Measurements from ENCODE around the gene POLDIP2. TPM values are rescaled to one million over a fixed set of nuclear protein-coding genes. Genes with fewer than 3 reads are reported as not detected.

The POLDIP2 gene
- total RNA-seq, 2 donors from 2014 or later = 54.9 to 68.2 TPM

GRCh38 chr17:28327031-28327607 is 30.2 kb downstream of the POLDIP2 start:
- H3K36me3 ChIP-seq = peaks cover 13% of the 10 kb centered on the region
- DNase-seq (ENCODE audit: low spot score) = no peak
- ATAC-seq (ENCODE audit: insufficient number of reproducible peaks, low FRiP score, low read depth) = no peak
- no peak overlapping the region for H3K27ac ChIP-seq
- no peak for TF ChIP-seq CTCF (IDR thresholded peaks at IDR 0.05)
- no peak overlapping the region for H3K4me3 ChIP-seq
- no peaks in the 10 kb centered on the region for H3K4me1 ChIP-seq (ENCODE audit: control insufficient read depth in 1 of 2, low read depth in 2 of 2)
- no peaks in the 10 kb centered on the region for H3K9me3 ChIP-seq
- H3K27me3 ChIP-seq (replicated peaks; ENCODE audit: insufficient read depth) = no peaks in the 10 kb centered on the region

- TF ChIP-seq CTCF (IDR thresholded peaks at IDR 0.05) = no peak
- no peaks in the 10 kb centered on the region for H3K27me3 ChIP-seq (replicated peaks; ENCODE audit: insufficient read depth)
- H3K27ac ChIP-seq = no peak overlapping the region
- H3K36me3 ChIP-seq = peaks cover 13% of the 10 kb centered on the region
- no peak overlapping the region for H3K4me3 ChIP-seq
- H3K9me3 ChIP-seq = no peaks in the 10 kb centered on the region
- no peaks in the 10 kb centered on the region for H3K4me1 ChIP-seq (ENCODE audit: control insufficient read depth in 1 of 2, low read depth in 2 of 2)
- no peak for DNase-seq (ENCODE audit: low spot score)
- no peak for ATAC-seq (ENCODE audit: insufficient number of reproducible peaks, low FRiP score, low read depth)
These were observed 31.2 kb downstream of the POLDIP2 start for GRCh38 chr17:28326114-28326513.

- ATAC-seq (ENCODE audit: insufficient number of reproducible peaks, low FRiP score, low read depth) (no peak), DNase-seq (ENCODE audit: low spot score) (no peak)
- TF ChIP-seq CTCF (IDR thresholded peaks at IDR 0.05) = no peak
- peaks cover 8% of the 10 kb centered on the region for H3K36me3 ChIP-seq
- no peak overlapping the region for H3K27ac ChIP-seq
- no peaks in the 10 kb centered on the region for H3K9me3 ChIP-seq
- H3K27me3 ChIP-seq (replicated peaks; ENCODE audit: insufficient read depth) = no peaks in the 10 kb centered on the region
- H3K4me1 ChIP-seq (ENCODE audit: control insufficient read depth in 1 of 2, low read depth in 2 of 2) = no peaks in the 10 kb centered on the region
- no peak overlapping the region for H3K4me3 ChIP-seq
These were observed 32.1 kb downstream of the POLDIP2 start for GRCh38 chr17:28325211-28325610.

- H3K4me1 ChIP-seq (ENCODE audit: control insufficient read depth in 1 of 2, low read depth in 2 of 2) = peaks cover 0 to 2% of the 10 kb centered on the region in 2 donors
- DNase-seq (ENCODE audit: low spot score) = no peak
- no peak for TF ChIP-seq CTCF (IDR thresholded peaks at IDR 0.05)
- ATAC-seq (ENCODE audit: insufficient number of reproducible peaks, low FRiP score, low read depth) = no peak
- no peaks in the 10 kb centered on the region for H3K27me3 ChIP-seq (replicated peaks; ENCODE audit: insufficient read depth)
- peaks cover 7% of the 10 kb centered on the region for H3K36me3 ChIP-seq
- H3K9me3 ChIP-seq = no peaks in the 10 kb centered on the region
- no peak overlapping the region for H3K27ac ChIP-seq
- H3K4me3 ChIP-seq = no peak overlapping the region
These were observed 32.5 kb downstream of the POLDIP2 start for GRCh38 chr17:28324781-28325180.

GRCh38 chr17:28324267-28324745 is 33.0 kb downstream of the POLDIP2 start:
- H3K4me3 ChIP-seq = no peak overlapping the region
- DNase-seq (ENCODE audit: low spot score) (no peak), ATAC-seq (ENCODE audit: insufficient number of reproducible peaks, low FRiP score, low read depth) (no peak)
- no peaks in the 10 kb centered on the region for H3K9me3 ChIP-seq
- H3K4me1 ChIP-seq (ENCODE audit: control insufficient read depth in 1 of 2, low read depth in 2 of 2) = peaks cover 4 to 5% of the 10 kb centered on the region in 2 donors
- H3K36me3 ChIP-seq = peaks cover 5% of the 10 kb centered on the region
- H3K27ac ChIP-seq = no peak overlapping the region
- TF ChIP-seq CTCF (IDR thresholded peaks at IDR 0.05) = no peak
- no peaks in the 10 kb centered on the region for H3K27me3 ChIP-seq (replicated peaks; ENCODE audit: insufficient read depth)
